NCI-H2227 treated with DMSO at 0.1 percent for 48 hours (cell line): ENCODE measurements around the gene SOD3.

Experiments
- DNase-seq: peaks from one replicate; lab custom pipeline; 2025; lab: John Stamatoyannopoulos, UW

Gene SOD3

DNA sequence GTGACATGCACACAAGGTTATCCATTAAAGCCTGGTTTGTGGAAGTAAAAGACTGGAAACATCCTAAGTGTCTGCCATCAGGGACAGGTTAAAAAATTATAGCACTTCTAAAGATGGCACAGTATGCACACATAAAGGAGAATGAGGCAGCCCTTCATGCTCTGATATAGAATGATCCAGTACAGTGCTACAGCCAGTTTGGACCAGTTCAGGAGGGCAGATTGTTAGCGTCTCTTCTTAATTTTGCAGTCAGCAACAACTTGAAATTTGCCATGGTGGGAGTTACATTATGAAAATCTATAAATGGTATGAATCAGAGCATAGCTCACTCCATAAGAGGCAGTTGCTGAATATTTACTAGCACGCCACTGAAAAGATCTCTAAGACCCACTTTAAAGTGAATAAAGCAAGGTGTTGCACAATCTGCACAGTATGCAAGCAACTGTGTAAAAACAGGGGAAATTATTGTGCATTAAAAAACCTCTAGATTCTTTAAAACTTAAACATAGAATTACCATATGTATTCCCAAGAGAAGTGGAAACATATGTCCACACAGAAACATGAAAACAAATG, 20.3 kb upstream of the SOD3 start:
- DNase-seq: no peak

DNA sequence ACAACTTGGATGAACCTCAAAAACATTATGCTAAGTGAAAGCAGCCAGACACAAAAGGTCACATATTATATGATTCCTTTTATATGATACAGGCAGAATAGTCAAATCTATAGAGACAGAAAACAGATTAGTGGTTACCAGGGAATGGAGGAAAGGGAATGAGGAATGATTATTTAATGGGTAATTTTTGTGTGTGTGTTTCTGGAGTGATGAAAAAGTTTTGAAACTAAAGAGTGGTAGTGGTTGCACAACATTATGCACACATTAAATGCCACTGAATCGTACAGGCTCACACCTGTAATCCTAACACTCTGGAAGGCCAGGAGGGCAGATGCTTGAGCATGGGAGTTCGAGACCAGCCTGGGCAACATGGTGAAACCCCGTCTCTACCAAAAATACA, 19.6 kb upstream of the SOD3 start:
- DNase-seq: no peak

DNA sequence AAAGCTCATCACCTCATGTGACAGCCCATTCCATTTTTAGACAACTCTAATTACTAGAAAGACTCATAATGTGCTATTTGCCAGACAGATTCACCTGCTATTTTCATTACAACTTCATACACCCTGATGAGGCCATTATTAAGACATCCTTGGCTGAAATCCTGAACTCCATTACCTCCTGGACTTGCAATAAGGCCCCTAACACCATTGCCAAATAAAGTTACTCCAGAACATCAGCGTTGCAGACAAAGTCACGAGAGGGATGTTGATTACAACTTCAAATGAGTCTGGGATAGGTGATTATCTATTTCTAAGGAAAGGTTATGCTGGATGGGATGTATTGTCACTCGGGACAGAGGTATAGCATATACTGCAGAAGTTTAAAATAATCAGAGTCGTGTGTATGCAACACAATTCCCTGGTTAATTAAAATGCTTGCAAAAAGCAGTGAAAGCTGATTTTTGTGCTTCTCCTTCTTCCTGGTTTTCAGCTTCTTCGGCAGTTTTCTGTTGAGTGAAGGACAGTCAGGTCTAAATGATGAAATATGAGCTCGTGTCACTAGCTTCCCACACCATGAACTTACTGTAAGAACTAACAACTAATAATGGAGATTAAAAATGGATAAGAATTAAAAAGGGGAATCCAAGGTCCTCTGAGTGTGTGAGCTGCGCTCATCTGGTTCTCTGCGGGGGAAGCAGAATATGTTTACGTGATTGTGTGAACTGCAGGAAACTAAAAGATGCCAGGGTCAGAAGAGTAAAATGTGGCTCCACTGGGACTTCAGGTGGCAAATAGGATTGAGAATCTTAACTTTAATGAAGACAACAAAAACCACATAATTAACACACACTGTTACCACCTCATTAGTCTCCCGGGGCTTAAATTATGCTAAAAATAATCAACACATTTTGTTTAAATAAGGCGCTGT, 17.6 kb upstream of the SOD3 start:
- DNase-seq: no peak

DNA sequence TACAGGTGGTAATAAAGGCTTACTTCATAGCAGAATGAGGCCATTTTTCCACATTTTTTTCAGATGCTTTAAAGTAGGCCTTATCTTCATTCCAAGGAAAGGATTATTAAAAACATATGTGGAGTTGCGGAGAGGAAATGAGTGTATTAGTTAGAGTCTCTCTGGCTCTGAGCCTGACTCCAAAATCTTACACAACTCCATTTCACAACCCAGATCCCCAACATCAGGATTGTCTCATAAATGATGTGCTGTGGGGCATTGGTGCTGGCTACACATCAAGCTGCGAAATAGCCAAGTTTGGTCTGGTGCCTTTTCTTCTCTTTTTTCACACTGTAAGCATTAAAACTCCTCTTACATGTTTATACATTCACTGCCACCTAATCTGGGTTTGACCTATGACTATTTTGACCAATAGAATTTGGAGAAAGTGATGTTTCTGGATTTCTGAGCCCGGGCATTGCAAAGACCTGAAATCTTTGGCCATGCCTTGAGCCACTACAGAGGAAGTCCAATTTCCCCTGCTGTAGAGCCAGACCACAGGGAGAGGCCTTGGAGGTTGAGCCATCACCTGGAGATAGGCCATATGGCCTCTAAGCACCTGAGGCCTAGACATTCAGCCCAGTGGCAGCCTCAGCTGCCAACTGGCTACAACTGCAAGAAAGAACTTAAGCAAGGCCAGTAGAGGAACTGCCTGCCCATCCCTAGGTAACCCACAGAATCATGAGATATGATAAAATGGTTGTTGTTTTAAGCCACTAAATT, 16.7 kb upstream of the SOD3 start:
- DNase-seq: no peak

DNA sequence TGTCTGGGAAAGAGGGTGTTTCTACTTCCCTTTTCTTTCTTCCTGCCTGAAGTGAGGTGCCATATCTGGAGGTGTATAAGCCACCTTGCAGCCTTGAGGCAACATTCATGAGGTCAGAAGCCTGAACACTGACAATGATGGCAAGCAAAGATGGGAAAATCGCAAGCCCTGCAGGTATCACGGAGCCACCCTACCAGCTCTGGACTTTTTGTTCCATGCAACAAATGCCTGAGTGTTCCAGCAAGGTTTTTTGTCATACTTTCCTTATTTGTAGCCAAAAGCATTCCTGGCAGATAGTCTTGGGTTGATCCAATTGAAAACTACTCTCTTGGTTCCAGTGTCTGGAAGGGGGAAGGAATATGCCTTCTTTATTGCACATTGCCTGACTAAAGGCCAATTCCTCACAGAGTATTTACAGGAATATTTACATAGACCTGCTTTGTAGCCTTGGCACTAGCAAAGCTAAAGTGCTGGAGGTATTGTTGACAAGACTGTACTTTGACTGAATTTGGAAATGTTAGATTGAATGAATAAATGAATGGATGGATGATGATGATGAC, 14.4 kb upstream of the SOD3 start:
- no peak for DNase-seq

DNA sequence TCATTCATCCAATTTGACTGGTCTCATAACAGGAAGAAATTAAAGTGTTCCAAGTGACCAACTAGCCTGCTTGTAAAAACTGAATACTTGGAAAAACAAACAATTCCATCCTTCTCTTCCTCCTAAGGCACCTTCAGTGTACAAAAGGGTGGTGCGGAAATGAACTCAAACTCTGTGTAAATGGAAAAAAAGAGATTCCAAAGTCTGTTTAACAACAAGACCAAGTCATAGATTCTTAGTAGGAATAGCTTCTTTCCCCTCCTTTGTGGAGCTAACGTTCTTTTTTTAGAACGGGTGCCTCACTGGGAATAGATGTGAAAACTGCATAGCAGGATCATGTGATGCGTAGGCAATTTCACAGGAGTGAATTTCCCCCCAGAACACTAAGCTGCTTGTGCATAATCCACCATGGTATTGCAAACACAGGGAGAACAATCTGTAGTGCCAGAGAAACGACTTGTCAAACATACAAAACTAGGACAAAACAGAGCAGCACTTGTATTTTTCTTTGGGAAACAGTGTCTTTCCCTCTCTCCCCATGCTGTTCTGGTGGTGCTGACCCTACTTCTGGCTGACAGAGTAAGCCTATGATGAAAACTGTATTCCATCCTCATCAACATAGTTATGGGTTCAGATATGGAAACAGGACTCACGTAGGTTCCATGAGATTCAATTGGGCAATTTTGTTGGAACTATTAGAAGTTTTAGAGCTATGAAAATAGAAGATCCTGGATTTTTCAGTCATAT, 13.2 kb upstream of the SOD3 start:
- DNase-seq: no peak

DNA sequence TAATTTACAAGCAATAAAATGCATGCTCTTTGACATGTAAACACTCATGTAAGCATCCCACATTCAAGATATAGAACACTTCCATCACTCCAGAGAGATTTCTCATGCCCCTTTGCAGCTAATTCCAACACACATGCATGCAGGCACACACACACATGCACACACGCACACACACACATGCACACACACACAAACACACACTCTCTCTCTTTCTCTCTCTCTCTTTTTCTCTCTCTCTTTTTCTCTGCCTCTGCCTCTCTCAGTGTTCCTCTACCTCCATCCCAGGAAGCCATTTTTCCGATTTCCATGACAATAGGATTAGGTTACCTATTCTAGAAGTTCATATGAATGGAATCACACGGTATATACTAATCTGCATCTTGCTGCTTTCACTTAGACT, 11.9 kb upstream of the SOD3 start:
- DNase-seq: no peak

DNA sequence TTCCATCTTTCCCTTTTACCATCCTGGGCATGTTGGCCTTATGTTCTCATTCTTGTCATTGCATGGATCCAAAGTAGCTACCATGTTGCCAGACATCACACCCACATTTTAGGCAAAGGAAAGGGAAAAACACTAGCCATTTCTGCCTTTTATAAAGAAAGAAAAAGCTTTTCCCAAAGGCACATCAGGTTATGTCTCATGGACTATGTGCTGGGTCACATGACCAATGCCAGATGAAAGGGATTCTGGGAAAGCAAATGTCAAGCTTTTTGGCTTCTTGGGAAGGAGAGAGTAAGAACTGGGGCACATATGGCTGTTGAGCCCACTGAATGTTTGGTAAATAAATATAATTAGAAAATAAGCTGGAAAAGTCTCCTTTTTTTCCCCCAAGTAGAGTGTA, 4.3 kb upstream of the SOD3 start:
- DNase-seq: no peak

DNA sequence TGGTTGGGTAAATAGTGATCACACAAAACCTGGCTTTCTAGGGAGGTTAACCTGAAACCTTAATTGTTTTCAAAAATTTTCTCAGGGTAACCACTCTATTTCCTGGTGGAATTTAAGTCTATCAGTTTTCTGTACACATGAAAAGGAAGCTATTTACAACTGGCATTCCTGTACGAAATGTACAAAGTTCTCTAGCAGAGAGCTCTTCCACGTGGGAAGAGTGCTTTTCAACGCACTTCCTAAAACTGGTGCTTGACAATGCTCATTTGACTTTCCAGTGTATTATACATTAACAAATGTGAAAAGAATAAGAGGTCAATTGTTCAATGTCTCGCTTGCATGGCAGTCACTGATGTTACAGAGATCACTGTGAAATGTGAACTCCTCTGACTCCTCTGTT, 2.8 kb upstream of the SOD3 start:
- no peak for DNase-seq

DNA sequence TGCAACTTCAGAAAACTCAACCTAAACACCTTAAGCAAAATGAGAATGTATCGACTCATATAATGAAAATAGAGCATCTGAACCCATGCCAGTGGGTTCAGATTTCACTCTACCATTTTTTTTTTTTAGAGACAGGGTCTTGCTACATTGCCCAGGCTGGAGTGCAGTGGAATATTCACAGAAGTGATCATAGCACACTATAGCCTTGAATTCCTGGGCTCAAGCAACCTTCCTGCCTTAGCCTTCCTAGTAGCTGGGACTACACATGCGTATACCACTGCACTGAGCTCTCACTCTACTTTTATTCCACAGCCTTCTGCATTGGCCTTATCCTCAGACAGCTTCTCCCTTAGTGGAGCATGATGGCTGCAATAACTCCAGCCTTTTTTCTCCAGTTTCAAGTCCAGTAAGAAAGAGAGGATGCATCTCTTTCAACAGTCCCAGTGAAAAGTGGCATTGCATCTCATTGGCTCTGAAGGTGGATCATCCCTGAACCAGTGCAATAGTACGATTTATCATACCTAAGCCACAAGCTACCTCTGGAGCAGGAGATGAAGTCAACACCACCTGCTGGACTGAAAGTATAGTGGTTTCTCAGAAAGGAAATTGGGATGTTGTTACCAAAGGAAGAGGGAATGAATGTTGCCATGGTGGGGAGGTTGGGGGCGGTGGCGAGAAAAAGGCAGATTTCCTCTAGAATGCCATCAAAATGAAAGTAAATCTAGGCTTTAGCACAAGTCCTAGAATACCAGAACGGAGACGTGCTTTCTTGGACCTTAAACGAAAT, 2.0 kb upstream of the SOD3 start:
- no peak for DNase-seq

DNA sequence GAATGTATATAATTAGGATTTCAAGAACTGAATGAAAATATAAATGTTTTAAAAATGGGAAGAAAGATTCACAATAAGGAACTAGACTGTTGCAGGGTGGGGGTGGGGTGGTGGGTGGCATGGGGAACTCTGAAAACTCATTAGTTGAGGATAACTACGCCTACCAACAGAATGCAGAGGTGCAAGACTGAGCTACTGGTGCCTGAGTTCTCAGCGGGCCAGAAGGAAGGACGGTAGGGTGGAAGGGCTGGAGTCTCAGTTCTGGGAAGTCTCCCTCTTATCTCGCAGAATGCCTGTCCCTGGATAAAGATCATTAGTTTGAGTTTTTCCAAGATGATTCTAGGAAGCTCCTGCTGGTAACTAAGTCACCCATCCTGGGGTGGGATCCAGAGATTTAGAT, 1.3 kb upstream of the SOD3 start:
- DNase-seq: no peak

DNA sequence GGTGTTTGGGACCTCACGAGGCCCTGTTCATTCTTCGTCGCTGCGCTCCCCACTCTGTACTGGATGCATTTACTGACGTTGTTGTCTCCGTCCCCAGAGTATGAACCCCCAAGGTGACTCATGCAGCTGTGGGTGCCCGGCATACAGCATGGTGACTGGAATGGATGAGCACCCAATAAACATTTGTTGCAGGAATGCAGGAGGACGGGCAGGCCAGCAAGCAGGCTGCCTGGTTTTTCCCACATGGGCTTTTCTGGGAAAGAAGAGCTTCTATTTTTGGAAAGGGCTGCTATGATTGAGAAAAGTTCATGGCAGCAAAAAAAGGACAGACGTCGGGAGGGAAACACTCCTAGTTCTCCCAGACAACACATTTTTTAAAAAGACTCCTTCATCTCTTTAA, 893 bp upstream of the SOD3 start:
- DNase-seq: no peak

DNA sequence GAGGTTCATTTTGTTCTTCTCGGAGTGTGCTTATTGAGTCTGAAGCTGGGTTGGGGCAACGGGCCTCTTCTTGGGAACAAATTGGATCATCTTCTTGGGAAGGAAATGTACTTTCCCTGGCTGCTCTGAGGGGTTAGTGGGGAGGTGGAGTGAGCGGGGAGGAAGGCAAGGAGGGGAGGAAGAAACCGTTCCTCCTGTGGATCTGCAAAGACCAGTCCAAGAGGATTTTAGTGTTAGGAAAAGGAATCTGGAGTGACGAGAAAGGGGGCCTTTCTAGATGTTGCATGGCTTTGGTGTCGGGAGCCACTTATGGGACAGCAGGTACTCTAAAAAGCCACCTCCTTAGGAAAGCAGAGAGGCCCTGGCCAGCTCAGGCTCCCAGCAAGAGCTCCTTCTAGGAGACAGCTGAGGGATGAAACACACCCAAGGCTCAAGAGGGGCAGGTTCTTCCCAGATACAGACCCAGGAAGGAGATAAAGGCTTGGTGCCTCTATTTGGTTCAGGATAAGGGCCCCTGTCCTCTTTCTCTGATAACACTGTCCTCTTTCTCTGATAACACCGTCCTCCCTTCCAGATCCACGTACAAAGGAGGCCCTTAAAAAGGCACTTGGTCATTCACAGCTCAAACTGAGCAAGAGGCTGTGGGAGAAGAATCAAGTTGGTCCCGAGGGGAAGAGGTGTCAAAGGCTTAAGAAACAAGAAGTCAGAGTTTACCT, 451 bp downstream of the SOD3 start:
- DNase-seq: no peak

DNA sequence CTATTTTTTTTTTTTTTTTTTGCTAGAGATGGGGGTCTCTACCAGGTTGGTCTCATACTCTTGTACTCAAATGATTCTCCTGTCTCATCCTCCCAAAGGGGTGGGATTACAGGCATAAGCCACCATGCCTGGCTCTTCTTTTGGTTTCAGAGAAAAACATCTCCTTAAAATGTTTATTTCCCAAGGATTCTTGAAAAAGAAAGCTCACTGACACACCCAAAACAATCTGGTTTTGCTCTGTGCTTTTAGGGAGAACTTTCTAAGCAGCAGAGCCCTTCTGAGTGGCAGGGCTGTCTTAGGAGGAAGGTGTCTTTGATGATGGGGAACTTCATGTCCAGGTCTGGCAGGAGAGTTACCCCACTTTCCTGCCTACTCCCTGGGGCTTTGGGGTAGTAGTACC, 1.2 kb downstream of the SOD3 start:
- no peak for DNase-seq

DNA sequence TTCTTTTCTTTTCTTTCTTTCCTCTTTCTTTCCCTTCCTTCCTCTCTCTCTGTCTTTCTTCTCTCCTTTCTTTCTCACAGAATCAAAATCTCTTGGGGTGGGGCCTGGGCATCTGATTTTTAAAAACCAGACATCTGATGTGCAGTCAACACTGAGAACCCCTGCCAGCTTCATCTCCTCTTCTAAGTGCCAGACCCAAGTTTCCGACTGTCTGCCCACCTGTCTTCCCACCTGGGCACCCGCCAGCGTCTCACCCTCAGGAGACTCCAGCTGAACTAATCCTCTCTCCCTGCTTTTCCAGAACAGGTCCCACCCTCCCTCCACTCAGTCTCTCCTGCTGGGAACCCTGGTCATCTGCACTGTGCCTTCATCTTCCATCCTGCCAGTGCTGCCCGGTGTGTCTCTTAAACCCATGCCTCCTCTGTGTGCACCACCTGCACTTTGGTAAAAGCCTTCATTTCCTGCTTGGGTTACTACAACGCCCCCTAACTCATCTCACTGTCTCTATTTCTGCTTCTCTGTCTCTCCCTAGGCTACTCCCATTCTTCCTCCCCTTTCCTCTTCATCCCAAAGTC, 2.8 kb downstream of the SOD3 start:
- no peak for DNase-seq

DNA sequence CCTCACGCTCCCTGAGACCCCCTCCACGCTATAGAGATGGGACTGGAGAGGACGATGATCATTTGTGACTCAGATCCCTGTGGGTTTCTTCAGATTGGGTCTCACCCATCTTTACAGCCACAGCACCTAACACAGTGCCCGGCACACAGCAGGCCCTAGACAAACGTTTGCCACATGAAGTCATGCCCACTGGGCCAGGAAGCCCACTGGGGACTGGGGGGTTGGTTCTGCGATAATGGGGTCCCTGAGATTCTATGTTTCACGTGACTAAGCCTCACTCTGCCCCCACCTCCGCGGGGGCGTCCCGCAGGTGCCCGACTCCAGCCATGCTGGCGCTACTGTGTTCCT, 3.8 kb downstream of the SOD3 start:
- DNase-seq: no peak

DNA sequence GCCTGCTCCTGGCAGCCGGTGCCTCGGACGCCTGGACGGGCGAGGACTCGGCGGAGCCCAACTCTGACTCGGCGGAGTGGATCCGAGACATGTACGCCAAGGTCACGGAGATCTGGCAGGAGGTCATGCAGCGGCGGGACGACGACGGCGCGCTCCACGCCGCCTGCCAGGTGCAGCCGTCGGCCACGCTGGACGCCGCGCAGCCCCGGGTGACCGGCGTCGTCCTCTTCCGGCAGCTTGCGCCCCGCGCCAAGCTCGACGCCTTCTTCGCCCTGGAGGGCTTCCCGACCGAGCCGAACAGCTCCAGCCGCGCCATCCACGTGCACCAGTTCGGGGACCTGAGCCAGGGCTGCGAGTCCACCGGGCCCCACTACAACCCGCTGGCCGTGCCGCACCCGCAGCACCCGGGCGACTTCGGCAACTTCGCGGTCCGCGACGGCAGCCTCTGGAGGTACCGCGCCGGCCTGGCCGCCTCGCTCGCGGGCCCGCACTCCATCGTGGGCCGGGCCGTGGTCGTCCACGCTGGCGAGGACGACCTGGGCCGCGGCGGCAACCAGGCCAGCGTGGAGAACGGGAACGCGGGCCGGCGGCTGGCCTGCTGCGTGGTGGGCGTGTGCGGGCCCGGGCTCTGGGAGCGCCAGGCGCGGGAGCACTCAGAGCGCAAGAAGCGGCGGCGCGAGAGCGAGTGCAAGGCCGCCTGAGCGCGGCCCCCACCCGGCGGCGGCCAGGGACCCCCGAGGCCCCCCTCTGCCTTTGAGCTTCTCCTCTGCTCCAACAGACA, 4.4 kb downstream of the SOD3 start:
- no peak for DNase-seq

DNA sequence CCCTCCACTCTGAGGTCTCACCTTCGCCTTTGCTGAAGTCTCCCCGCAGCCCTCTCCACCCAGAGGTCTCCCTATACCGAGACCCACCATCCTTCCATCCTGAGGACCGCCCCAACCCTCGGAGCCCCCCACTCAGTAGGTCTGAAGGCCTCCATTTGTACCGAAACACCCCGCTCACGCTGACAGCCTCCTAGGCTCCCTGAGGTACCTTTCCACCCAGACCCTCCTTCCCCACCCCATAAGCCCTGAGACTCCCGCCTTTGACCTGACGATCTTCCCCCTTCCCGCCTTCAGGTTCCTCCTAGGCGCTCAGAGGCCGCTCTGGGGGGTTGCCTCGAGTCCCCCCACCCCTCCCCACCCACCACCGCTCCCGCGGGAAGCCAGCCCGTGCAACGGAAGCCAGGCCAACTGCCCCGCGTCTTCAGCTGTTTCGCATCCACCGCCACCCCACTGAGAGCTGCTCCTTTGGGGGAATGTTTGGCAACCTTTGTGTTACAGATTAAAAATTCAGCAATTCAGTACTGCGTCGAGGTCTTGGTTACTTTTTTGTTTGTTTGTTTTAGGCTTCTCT, 5.0 kb downstream of the SOD3 start:
- no peak for DNase-seq
